Fibroblast of peridontal ligament (primary cell): Measurements from ENCODE around the gene KRT33A.
"Not testable (repeated sequence)": the region's sequence is repeated elsewhere in the genome, so short reads cannot be mapped to it uniquely, and the experiment has no call there.

Experiments used
- DNase-seq: peaks from one replicate; pipeline ENCODE4 v3.0.0-alpha.2; 2010; ENCODE audit errors: extremely low read depth

KRT33A gene

DNA sequence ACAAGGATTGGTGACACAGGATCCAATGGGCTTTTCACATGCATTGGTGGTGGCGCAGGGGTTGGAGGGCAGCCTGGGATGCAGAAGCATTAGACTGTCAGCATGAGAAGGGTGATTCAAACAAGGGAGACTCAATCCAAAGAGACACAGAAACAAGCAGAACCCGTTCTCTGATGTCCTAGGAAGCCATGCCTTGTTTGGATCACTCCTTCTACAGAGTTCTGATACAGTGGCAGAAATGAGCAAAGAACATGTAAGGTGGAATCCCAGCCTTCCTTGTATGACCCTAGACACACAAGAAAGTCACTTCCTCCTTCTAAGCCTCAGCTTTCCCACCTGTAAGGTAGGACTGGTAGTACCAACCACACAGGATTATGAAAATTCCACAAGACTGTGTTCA, 13.3 kb upstream of the KRT33A start:
- DNase-seq, result no peak

DNA sequence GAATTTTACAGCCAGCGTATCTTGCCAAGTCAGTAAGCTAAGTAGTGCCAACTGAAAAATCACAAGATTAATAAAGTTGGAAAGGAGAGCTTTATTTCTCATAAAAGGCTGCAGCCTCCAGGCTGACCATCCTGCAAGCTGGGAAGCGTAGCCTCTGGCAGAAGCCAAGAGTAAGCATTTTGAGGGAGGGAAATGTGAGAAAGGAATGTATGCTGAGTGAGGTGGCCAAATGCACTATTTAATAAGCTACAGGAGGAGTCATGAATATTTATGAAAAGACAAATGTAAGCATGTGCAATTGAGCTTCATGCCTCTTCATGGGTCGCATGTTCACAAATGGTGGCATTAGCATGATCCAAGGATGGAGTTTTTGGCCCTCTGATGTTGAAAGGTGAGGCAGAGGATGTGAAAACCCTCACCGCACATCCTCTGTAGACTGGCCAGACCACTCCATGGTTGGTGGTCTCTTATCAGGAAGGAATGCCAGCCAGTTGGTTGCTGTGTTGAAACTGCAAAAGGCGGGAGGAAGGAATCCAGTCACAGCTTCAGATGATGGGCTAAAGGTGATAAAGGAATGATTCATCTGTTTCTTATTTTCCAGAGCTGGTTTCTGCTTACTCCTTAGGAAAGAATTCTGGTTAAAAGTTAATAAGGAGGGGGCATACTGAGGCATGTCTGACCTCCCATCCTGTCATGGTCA, 9.8 kb upstream of the KRT33A start:
- DNase-seq, result no peak

DNA sequence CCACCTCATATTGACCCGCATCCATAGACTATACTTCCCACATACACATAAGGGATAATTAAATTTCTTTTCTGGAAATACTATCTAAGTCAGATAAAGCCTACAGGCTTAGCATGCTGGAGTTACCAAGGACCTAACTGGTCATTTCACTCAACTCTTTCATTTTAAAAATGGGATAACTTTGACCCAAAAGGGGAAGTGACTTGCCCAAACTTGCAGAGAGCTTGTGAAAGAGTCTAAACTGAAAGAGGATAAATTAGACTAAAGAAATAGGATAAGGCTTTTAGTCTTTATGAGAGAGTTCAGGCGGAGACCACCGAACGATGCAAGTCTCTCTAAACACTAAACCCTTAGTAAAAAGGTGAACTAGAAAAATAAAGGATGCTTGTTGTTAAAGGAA, 3.9 kb upstream of the KRT33A start:
- DNase-seq, result no peak

DNA sequence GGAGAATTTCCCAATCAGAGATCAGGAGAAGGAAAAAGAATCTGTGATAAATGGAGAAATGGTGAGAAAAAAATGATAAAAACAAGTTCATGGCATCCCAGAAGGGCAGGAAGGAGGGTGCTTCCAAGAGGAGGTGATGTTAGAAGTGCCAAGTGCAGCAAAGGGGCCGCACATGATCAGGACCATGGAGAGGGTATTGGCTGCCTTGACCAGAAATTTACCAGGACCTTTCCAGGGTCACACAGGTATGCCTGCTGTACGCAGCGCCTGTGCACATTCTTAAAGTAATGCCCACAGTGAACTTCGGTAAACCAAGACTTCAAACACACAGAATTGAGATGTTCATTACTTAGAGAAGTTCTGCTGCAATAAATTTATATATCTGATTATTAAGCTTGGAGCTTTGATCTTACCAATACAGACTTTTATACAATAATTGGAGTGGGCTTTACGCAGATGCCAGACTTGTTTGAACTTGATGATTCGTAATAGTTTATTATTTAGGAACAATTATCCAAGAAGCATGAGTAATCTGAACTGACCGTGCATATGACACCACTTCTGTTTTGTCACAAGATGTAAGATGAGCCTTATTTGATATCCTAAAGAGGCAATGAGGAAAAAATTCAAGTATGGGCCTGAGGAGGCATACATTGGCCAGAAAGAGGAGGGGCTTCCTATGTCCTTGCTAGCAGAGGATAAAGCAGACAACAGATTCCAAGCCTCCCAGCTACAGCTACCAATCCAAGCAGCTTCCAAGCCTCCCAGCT, 2.2 kb upstream of the KRT33A start:
- no peak for DNase-seq

DNA sequence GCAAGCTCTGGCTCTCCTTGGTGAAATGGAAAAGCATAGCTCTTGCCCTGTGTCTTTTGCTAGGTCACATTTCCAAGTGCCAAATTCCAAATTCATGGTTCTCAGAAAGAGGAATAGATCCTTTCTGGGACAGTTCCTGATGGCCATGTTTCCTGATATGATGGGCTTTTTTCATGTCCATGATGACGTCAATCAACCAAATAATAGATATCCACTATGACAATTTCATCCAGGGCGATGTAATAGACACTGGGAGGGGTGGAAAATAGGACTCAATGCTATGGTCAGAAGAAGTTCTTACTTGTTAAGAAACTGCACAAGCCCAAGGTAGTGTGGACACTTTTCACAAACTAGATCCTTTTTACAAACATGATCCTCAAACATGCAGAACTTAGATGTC, 549 bp upstream of the KRT33A start:
- no peak for DNase-seq

DNA sequence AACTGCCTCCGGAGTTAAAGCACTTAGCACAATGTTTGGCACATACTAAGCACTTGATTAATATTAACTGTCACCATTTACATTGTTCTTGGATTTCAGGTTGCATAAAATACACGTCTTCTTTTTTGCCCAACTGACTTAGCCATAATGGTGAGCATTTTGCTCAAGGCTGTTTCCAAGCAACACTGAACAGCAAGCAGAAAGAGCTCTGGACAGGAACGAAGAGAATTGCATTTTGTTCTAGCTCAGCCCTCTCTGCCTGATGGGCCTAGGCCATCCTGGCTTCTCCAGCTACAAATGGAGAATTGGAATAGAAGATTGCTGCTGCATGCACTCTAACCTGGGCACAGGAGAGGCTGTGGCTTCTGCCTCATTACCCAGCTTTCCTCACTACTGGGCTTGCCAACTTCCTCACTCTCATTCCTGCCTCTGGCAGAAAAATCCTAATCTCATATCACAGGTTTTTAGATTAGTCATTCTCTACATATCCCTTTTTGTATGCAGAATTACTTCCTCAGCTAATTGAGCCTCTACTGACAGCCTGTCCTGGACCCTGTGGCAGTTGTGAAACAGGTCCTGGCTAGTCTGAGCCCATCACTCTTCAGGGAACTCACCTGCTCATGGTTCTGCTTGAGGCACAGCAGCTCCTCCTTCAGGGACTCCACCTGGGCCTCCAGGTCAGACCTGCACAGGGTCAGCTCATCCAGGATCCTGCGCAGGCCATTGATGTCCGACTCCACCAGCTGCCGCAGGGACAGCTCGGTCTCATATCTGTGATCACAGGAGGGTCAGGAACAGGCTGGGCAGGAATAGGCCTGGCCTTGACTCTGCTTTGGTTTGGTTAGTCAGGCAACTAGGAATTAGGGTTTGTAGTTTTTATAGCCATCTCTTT, 2.5 kb downstream of the KRT33A start:
- DNase-seq, result no peak

DNA sequence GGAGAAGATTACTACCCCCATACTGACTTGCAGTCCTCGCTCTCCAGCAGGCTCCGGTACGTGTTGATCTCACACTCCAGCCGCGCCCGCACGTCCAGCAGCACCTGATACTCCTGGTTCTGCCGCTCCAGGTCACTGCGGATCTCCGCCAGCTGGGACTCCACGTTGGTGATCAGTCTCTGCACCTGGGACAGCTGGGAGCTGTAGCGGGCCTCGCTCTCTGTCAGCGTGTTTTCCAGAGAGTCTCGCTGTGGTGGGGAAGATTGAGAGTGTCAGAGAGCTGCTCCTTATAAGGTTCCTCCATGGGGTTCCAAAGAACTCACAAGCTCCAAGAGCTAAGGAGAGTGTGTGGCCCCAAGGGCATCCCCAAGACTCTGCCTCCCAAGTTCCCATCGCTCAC, 4.2 kb downstream of the KRT33A start:
- DNase-seq, result not testable (repeated sequence)

DNA sequence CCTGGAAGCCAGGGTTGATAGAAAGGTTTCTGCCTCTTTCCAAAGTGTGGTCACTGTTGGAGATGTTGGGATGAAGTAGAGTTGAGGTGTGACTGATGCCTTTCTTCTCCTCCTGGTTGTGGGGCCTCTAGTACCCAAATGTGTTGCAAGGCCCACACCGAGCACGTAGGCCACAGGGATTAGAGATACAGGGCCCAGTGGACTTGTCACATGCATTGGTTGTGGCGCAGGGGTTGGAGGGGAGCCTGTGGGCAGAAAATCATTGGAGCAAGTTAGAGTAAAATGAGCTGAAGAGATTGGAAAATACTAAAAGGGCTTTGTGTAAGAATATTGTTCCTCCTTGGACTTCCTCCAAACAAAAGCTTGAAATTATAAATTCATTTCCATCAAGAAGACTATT, 4.6 kb downstream of the KRT33A start:
- DNase-seq, result no peak

DNA sequence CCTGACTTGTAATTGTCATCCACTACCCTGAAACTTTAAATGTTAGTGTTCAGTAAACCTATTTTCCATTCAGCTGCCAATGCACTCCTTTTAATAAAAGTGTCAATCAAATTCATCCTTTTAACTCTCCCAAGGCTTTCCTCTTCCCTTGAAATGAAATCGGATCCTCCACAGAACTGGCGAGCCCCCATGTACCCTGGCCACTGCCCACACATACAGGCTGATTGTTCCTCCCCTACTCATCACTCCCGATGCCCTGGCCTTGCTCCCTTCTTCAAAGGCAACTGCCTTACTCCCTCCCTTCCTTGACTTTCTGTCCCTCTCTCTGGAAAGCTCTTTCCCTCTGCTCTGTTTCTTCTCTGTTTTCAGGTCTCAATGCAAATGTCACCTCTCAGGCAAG, 7.6 kb downstream of the KRT33A start:
- no peak for DNase-seq

DNA sequence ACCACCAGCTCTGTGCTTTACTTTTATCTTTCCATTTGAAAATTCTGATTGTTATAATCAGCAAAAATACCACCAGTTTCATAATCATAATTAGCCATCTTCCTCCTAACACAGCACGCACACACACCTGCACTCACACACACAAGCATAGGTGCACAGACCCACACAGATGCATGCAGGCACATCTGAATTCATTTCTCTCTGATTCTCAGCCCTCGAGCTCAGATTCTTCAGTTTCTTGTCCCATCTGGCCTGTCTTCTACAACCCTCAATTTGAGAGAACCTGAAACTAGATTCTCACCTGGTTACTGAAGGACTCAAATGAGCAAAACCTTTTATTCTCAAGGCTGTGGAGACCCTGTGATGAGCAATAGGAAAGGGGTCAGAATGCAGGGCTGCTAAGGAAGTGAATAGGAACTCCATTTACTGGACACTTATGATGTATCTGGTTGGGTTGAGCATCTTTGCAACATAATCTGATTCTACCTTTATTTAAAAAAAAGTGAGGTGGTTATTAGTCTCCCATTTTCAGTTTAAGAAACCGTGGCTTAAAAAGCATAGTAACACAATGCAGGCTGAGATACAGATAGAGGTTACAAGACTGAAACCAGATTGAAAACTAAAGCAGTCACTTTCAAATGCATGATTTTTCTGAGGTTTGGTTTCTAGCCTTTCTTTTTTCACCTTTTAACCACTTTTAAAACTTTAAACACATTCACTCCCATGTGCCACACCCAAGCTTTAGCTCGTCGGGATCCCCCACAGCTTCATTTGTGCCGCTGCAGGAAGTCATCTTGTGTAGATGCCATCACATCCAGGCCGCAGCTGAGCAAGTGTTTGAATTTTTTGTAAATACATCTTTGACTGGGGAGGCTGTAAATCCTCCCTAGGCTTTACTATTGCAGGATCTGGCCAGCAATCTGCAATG, 9.4 kb downstream of the KRT33A start:
- DNase-seq, result no peak

DNA sequence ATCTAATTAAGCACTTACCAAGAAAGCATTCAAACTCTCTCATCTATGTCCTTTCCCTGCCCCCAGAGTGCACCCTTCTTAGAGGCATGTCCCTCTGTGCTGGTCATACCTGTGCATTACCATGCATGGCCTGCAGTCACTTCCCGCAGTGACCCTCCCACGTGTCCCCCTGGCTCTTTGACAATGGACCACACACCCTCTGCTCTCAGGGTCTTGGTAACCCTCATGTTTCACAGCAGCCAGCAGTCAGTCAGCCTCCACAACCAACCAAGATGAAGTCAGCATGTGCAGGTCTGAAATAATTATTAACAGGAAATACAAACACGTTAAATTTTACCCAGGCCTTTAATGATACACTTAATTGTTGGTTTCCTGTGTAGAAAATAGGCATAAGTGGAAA, 10.1 kb downstream of the KRT33A start:
- no peak for DNase-seq

DNA sequence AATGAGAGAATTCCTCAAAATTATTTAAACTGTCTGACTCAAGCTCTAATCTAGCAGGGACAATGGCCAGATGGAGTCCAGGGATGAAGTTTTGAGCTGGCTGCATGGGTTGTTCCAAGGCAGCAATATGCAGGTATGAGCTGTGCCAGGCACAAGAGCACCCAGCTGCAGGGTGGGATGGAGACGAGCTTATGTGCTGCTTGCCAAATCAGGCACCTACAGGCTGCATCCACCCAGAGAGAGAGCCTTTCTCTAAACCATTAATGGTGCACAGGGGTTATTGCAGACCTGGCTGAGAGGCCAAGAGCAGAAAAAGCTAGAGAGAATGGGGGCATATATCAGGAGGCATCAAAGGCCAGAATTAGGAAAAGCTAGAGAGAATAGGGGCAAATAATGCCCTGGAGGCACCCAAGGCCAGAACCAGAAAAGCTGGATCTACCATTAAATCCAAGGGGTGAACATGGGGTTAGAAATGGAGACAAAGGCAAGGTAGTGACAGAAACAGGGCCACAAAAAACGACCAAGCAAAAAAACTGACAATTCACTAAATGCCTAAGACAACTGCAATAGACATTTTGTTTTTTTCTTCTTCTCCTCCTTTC, 11.0 kb downstream of the KRT33A start:
- no peak for DNase-seq

DNA sequence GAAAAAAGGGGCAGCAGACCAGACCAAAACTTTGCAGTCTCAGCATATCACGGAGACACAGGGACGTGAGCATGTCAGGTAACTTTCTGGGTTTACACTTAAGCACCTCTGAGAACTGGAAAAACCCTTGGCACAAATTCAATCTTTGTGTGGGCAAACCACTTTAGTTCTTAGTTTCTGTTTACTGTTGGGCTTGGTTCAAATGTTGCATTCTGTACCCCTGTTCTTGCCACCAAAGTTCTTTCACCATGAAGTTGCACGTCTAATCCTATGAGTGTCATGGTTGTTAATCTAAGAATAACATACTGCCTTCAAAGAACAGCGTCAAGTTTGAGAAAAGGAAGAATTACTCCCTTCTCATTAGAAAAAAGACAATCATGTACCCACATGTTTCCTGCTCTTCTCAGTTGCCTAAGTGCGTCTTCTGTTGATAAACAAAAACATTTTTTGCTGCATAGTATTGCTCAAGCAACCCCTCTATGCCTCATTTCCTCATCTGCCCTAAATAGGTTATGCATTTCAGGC, 11.6 kb downstream of the KRT33A start:
- DNase-seq, result peak; percentile 34

DNA sequence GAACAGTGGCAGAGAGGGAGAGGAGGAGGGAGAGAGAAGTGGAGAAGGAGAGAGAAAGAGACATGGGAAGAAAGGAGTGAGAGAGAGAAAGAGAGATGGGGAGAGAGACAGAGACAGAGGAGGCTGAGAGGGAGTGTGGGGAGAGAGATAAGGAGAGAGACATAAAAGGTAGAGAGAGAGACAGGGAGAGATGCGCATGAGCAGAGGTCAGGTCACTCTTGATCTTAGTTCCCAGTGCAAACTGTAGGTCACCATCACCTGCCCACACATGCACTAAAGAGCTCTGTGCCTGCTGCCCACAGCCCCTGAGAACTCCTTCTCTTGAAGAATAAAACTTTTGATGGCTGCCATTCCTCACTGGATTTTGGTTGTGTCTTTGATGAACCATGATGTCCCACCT, 14.9 kb downstream of the KRT33A start:
- no peak for DNase-seq

DNA sequence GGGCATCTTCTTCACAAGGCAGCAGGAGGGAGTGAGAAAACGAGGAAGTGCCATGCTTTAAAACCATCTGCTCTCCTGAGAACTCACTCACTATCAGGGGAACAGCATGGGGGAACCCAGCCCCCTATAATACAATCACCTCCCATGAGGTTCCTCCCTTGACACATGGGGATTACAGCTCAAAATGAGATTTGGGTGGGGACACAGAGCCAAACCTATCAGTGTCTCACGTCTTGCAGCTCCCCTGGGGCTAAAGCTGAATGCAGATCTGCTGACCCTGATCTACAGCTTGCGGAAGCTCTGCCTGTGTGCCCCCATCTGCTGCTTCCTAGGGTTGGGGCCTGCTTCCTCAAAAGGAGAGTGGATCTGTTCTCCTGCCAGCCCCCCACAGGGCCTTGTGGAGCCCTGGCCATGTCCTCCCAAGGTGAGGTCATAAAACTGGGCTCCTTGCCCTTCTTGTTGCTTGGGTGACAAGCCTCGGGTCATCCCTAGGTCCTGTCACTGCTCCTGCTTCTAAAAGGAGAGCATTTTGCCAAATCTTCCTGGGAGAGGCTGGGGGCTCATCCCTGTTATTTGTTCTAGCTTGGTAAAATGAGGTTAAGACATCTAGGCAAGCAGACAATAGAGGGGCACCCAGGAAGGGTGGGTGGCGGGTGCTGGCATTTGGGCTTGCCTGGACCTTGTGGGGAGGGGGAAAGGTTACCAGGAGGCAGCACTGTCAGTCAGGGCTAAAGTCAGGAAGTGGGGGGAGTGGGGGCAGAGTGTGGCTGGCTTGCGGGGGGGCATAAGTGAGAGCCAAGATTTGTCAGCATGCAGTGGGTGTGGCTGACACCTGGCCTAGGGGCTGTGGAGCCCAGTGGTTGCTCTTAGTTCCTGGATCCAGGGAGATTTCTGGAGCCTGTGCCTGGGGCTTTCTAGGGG, 16.0 kb downstream of the KRT33A start:
- no peak for DNase-seq

DNA sequence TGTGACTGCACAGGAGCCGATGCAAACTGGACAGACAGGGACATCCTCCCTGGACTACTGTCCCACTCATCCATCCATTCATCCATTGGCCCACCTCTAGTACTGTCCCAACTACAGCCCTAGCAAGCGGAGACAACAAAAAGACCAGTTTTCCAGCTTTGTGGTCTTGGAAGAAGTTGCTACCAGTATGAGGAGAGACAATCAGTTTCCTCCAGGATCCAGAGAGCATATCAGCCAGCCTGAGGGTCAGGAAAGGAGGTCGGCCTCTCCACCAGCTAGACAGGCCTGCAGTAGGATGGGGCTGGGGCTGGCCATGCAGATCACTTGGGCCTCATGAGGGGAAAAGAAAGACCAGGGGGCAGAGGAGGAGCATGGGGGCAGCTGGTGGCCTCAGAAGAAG, 16.8 kb downstream of the KRT33A start:
- no peak for DNase-seq

DNA sequence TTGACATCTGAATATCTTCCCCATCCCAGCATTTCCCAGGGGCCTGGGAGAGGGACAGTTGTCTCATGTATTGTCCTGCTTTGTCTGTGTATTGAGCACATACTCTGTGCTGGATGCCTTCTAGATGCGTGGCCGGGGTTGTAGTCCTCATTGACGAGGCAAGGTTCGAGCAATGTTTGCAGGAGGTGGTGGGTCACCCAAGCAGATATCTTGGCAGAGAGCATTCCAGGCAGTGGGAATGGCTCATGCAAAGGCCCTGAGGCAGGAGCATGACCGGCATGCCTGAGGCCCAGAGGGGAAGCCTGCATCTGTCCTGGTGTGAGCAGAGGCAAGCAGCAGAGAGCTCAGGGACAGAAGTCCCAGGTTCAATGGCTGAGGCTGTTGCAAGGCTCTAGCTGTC, 17.5 kb downstream of the KRT33A start:
- no peak for DNase-seq

DNA sequence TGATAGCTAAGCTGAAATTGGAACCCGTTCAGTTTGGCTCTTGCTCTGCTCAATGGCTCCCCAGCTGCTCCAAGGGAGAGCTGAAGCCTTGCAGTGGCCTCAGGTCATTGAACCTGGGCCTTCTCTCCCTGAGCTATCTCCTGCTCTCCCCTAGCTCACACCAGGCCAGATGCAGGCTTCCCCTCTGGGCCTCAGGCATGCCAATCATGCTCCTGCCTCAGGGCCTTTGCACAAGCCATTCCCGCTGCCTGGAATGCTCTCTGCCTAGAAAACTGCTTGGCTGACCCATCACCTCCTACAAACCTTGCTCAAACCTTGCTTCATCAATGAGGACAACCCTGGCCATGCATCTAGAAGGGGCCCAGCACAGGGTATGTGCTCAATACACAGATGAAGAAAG, 18.4 kb downstream of the KRT33A start:
- no peak for DNase-seq

DNA sequence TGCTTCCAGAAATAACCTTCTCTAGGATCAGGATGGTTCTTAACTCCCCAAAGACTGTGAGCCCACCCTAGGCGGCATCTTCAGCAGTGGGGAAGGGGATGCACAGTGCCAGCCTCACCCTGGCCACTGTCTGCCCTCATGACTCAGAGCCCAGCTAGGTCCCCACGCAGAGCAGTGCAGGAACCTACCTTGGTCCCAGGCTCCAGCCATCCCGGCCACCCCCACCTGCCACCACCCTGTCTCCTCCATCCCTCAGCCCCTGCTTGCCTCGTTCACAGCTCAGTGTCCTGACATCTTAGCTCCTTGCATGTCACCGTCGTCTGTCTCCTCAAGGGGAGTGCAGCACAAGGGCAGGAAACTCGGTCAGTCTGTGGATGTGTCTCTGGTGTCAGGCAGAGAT, 19.0 kb downstream of the KRT33A start:
- DNase-seq, result no peak
